Prostate gland (tissue), 2 donors: ENCODE measurements around the gene HNRNPF.

ENCODE experiments used
- POLR2A ChIP-seq: fragments of 450-650 bp; IDR thresholded peaks from one replicate; pipeline ENCODE4 v1.6.1; 2016; ENCODE audit warnings: antibody characterized with exemption, mild to moderate bottlenecking
- POLR2AphosphoS5 ChIP-seq: sonication (generic); formaldehyde crosslinking; IDR thresholded peaks from one replicate; pipeline ENCODE4 v1.6.1; 2017; ENCODE audit warnings: antibody characterized with exemption
- TF ChIP-seq, protein P1 (sequence below), 4 experiments: fragments of 200-600 bp in 2 of 4; fragments of 450-650 bp in 2 of 4; sonication (generic) in 2 of 4; IDR thresholded peaks; 1 replicate in 3 of 4; 2 replicates in 1 of 4; pipeline ENCODE4 v1.5.1; 2016 to 2019; ENCODE audit warnings: antibody characterized with exemption in 4 of 4, mild to moderate bottlenecking in 2 of 4, moderate library complexity in 2 of 4

DNA sequence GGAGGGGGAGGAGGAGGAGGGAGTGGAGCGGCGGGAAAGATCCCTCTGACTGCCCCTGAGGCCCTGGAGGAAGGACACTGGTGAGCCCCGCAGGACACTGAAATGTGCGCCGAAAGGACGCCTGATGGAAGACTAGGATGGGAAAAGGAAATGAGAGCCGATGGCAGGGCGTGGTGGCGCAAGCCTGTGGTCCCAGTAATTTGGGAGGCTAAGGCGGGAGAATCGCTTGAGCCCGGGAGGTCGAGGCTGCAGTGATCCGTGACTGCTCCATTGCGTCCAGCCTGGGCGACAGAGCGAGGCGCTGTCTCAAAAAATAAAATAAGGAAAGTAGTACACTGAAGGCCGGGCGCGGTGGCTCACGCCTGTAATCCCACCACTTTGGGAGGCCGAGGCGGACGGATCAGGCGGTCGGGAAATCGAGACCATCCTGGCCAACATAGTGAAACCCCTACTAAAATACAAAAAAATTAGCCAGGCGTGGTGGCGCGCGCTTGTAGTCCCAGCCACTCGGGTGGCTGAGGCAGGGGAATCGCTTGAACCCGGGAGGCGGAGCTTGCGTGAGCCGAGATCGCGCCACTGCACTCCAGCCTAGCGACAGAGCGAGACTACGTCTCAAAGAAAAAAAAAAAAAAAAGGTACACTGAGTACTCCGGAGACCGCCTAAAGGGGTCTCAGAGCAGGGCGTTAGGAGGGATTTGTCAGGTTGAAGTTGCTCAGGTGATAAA lies 561 bp upstream of the HNRNPF start:
- TF ChIP-seq, protein P1, sequence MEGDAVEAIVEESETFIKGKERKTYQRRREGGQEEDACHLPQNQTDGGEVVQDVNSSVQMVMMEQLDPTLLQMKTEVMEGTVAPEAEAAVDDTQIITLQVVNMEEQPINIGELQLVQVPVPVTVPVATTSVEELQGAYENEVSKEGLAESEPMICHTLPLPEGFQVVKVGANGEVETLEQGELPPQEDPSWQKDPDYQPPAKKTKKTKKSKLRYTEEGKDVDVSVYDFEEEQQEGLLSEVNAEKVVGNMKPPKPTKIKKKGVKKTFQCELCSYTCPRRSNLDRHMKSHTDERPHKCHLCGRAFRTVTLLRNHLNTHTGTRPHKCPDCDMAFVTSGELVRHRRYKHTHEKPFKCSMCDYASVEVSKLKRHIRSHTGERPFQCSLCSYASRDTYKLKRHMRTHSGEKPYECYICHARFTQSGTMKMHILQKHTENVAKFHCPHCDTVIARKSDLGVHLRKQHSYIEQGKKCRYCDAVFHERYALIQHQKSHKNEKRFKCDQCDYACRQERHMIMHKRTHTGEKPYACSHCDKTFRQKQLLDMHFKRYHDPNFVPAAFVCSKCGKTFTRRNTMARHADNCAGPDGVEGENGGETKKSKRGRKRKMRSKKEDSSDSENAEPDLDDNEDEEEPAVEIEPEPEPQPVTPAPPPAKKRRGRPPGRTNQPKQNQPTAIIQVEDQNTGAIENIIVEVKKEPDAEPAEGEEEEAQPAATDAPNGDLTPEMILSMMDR (IDR thresholded peaks at IDR 0.05): no peak
- TF ChIP-seq POLR2A (no peak), POLR2AphosphoS5 (no peak)
